K562 (cell line): Measurements from ENCODE around the gene CEACAM7. TPM values are rescaled to one million over a fixed set of nuclear protein-coding genes. Genes with fewer than 3 reads are reported as not detected.

Experiments
- ATAC-seq: fragments of 200-7000 bp; cut with Tn5 transposase; 3 replicates; pipeline ENCODE4 v1.9.1; 2020; ENCODE audit warnings: moderate library complexity
- BruUV-seq: library from RNA; stranded (reverse); fragments of 400-500 nt; replicated peaks from 2 replicates; lab custom pipeline; 2021; lab: Mats Ljungman, UMichigan
- CTCF ChIA-PET: fragments of 300-600 bp; formaldehyde crosslinking; extraction: SDS; loops from one replicate; lab custom pipeline; 2021; ENCODE audit warnings: low intra/inter-chr PET ratio; lab: Yijun Ruan, JAX
- POLR2A ChIA-PET: fragments of 300-600, 350-650 bp; sonication (Branson Sonifier 250); formaldehyde crosslinking; extraction: SDS; loops from one replicate; lab custom pipeline; 2021; ENCODE audit warnings: antibody characterized with exemption, inconsistent platforms; lab: Yijun Ruan, JAX
- DNase-seq, 4 experiments: peaks; one replicate each; pipeline versions ENCODE4 v3.0.0 to v3.0.0-alpha.2; 2011 to 2018; ENCODE audit warnings: low spot score in 3 of 4, mixed read lengths in 3 of 4; ENCODE audit errors: extremely low read depth in 1 of 4
- FAIRE-seq: peaks from 2 replicates; lab custom pipeline; 2011; peaks lifted over from hg19 to GRCh38; lab: Jason Lieb, UNC
- H2AFZ ChIP-seq: 2 replicates; pipeline ENCODE4 v1.6.0; 2011; ENCODE audit warnings: low read depth, low read length, control low read depth, inconsistent platforms
- H3K27ac ChIP-seq: fragments of 200-600 bp; 3 replicates; pipeline ENCODE4 v1.8.0; 2011; ENCODE audit warnings: low read depth, mild to moderate bottlenecking, control low read depth, inconsistent platforms, low read length, moderate library complexity, mixed read lengths; ENCODE audit errors: extremely low read depth
- H3K27me3 ChIP-seq, 2 experiments: fragments of 300-600 bp in 1 of 2; 2 replicates in 1 of 2; 3 replicates in 1 of 2; pipeline versions ENCODE4 v1.6.0 to v1.8.0; 2011; ENCODE audit warnings: inconsistent platforms in 2 of 2, low read length in 2 of 2, mild to moderate bottlenecking in 1 of 2, mixed read lengths in 1 of 2, moderate library complexity in 1 of 2; ENCODE audit not compliant: control insufficient read depth in 2 of 2, insufficient read depth in 2 of 2
- H3K36me3 ChIP-seq: fragments of 300-600 bp; 3 replicates; pipeline ENCODE4 v1.8.0; 2011; ENCODE audit warnings: mild to moderate bottlenecking, low read length, inconsistent platforms; ENCODE audit not compliant: control insufficient read depth, insufficient read depth
- H3K4me1 ChIP-seq, 2 experiments: fragments of 200-600 bp in 1 of 2; replicated peaks in 1 of 2; 2 replicates in 1 of 2; 3 replicates in 1 of 2; pipeline versions ENCODE4 v1.5.1 to v1.8.0; 2011; ENCODE audit warnings: inconsistent platforms in 2 of 2, low read length in 2 of 2, mild to moderate bottlenecking in 1 of 2, mixed read lengths in 1 of 2, moderate library complexity in 1 of 2; ENCODE audit not compliant: control insufficient read depth in 2 of 2, insufficient read depth in 2 of 2
- H3K4me2 ChIP-seq: 2 replicates; pipeline ENCODE4 v1.6.1; 2011; ENCODE audit warnings: low read length, control low read depth, inconsistent platforms, mixed read lengths; ENCODE audit not compliant: insufficient read depth
- H3K4me3 ChIP-seq: fragments of 200-600 bp; sonication (generic), shearing (Covaris generic); 2 replicates; pipeline ENCODE4 v1.5.1; 2016; ENCODE audit warnings: control low read depth, inconsistent platforms
- H3K79me2 ChIP-seq: fragments of 200-600 bp; 3 replicates; pipeline ENCODE4 v1.8.0; 2011; ENCODE audit warnings: low read length, inconsistent platforms; ENCODE audit not compliant: control insufficient read depth, insufficient read depth
- H3K9ac ChIP-seq, 2 experiments: 2 replicates each; pipeline versions ENCODE4 v1.6.0 to v1.6.1; 2011; ENCODE audit warnings: low read depth in 2 of 2, low read length in 2 of 2, control low read depth in 1 of 2, inconsistent platforms in 1 of 2, mild to moderate bottlenecking in 1 of 2, mixed read lengths in 1 of 2; ENCODE audit not compliant: insufficient read depth in 1 of 2
- H3K9me1 ChIP-seq: one replicate; pipeline ENCODE4 v1.6.0; 2011; ENCODE audit warnings: inconsistent platforms, mild to moderate bottlenecking, low read length, moderate library complexity; ENCODE audit not compliant: control insufficient read depth, insufficient read depth
- H3K9me3 ChIP-seq: replicated peaks from 2 replicates; pipeline ENCODE4 v1.5.1; 2011; ENCODE audit warnings: low read depth, low read length, inconsistent platforms; ENCODE audit not compliant: control insufficient read depth, insufficient read depth
- H4K20me1 ChIP-seq: replicated peaks from 2 replicates; pipeline ENCODE4 v1.6.1; 2011; ENCODE audit warnings: low read length, inconsistent platforms, mixed read lengths; ENCODE audit not compliant: control insufficient read depth, insufficient read depth
- COPS2 ChIP-seq: fragments of 450-650 bp; conservative IDR thresholded peaks from 2 replicates; pipeline ENCODE4 v1.6.1; 2016; ENCODE audit warnings: mild to moderate bottlenecking, moderate library complexity
- ETS1 ChIP-seq: conservative IDR thresholded peaks from 2 replicates; pipeline ENCODE4 v1.6.1; 2011; ENCODE audit warnings: low read depth, mild to moderate bottlenecking, low read length; ENCODE audit not compliant: control insufficient read depth
- KDM5B ChIP-seq: fragments of 200-600 bp; sonication (generic); IDR thresholded peaks from 2 replicates; pipeline ENCODE4 v1.6.1; 2012; ENCODE audit warnings: low read depth, mild to moderate bottlenecking, moderate library complexity, low read length, control low read depth, inconsistent platforms; ENCODE audit not compliant: insufficient replicate concordance
- NFXL1 ChIP-seq: fragments of 450-650 bp; formaldehyde crosslinking; IDR thresholded peaks from 2 replicates; pipeline ENCODE4 v1.4.0; 2021; ENCODE audit warnings: mild to moderate bottlenecking
- NR2C2 ChIP-seq, 2 experiments: fragments of 200-800 bp in 1 of 2; sonication (Bioruptor generic) in 1 of 2; sonication (generic) in 1 of 2; formaldehyde crosslinking in 1 of 2; IDR thresholded peaks; 2 replicates each; pipeline versions ENCODE4 v1.6.1 to v1.8.0; 2016 to 2022; ENCODE audit warnings: mild to moderate bottlenecking in 1 of 2, missing compliant biosample characterization in 1 of 2, missing genetic modification characterization in 1 of 2, missing genetic modification reagents in 1 of 2
- PCBP2 ChIP-seq: fragments of 200-400 bp; formaldehyde crosslinking; IDR thresholded peaks from 2 replicates; pipeline ENCODE4 v1.6.1; 2018; ENCODE audit warnings: low read length, low read depth, mild to moderate bottlenecking, moderate library complexity; ENCODE audit not compliant: poor library complexity, severe bottlenecking
- POLR2G ChIP-seq: fragments of 200-400 bp; formaldehyde crosslinking; IDR thresholded peaks from 2 replicates; pipeline ENCODE4 v1.6.1; 2017; ENCODE audit warnings: low read depth, mild to moderate bottlenecking, antibody characterized with exemption, low read length, moderate library complexity
- POLR3G ChIP-seq: IDR thresholded peaks from 2 replicates; pipeline ENCODE4 v1.6.1; 2011; ENCODE audit not compliant: insufficient read length, insufficient replicate concordance; ENCODE audit errors: extremely low read depth
- RBM25 ChIP-seq: fragments of 200-400 bp; formaldehyde crosslinking; IDR thresholded peaks from 2 replicates; pipeline ENCODE4 v1.6.1; 2018; ENCODE audit warnings: low read length, low read depth, moderate library complexity; ENCODE audit not compliant: severe bottlenecking
- ZC3H4 ChIP-seq: sonication (generic); formaldehyde crosslinking; IDR thresholded peaks from 2 replicates; pipeline ENCODE4 v1.9.0; 2021; ENCODE audit warnings: missing genetic modification reagents, borderline replicate concordance
- ZKSCAN8 ChIP-seq: fragments of 200-800 bp; sonication (Bioruptor generic); IDR thresholded peaks from 2 replicates; pipeline ENCODE4 v1.6.1; 2016; ENCODE audit warnings: missing genetic modification characterization, missing compliant biosample characterization
- ZNF217 ChIP-seq: sonication (generic); formaldehyde crosslinking; IDR thresholded peaks from 2 replicates; pipeline ENCODE4 v1.8.0; 2022; ENCODE audit warnings: mild to moderate bottlenecking, missing genetic modification reagents
- ZNF263 ChIP-seq: sonication (generic); formaldehyde crosslinking; IDR thresholded peaks from 2 replicates; pipeline ENCODE4 v1.8.0; 2022; ENCODE audit warnings: mild to moderate bottlenecking, missing genetic modification reagents, borderline replicate concordance
- ZSCAN29 ChIP-seq: fragments of 450-650 bp; IDR thresholded peaks from 2 replicates; pipeline ENCODE4 v1.6.1; 2017
- WGBS: fragments of 100-300 bp; shearing (Covaris generic); methylation state at CpG from one replicate; pipeline ENCODE4 v1.1.6; 2016; ENCODE audit warnings: low coverage, mixed read lengths; ENCODE audit not compliant: insufficient coverage; ENCODE audit errors: missing lambda C conversion rate; 5-methylcytosine and 5-hydroxymethylcytosine counted together
- in situ Hi-C: fragments of 300-500 bp; cut with MboI; formaldehyde crosslinking; loops from 4 replicates; pipeline ENCODE4 v1.15.0; 2018; ENCODE audit warnings: inconsistent platforms, mixed read lengths
- intact Hi-C: fragments of 100-400 bp; cut with micrococcal nuclease; formaldehyde crosslinking; loops from 2 replicates; pipeline ENCODE4 v1.14.2; 2022
- polyA plus RNA-seq, 8 experiments: library from polyadenylated mRNA; depleted of rRNA in 4 of 8; stranded (reverse) in 5 of 8; unstranded in 3 of 8; fragments of >200 nt; fragmentation: Nextera tagmentation in 2 of 8; fragmentation: Illumina TruSeq in 1 of 8; extraction: Ambion mirVana in 2 of 8; extraction: Trizol in 1 of 8; gene quantifications; 2 replicates each; pipeline versions ENCODE4 v1.2.1 to v1.2.3, GENCODE V29; 2011 to 2014; ENCODE audit warnings: inconsistent platforms in 1 of 8, missing spikeins in 1 of 8
- total RNA-seq, 7 experiments: library from RNA; depleted of rRNA in 6 of 7; stranded (reverse); fragments of >200 nt in 6 of 7; fragmentation: Illumina TruSeq in 2 of 7; extraction: Trizol in 2 of 7; gene quantifications; 2 replicates each; pipeline versions ENCODE4 v1.2.1 to v1.2.3, GENCODE V29; 2011 to 2021; ENCODE audit warnings: low replicate concordance in 1 of 7
- TF ChIP-seq, protein P1 (sequence below): fragments of 250-450 bp; sonication (Bioruptor Pico); IDR thresholded peaks from 2 replicates; pipeline ENCODE4 v1.8.0; 2021; ENCODE audit warnings: borderline replicate concordance, mild to moderate bottlenecking, moderate library complexity; ENCODE audit not compliant: poor library complexity, severe bottlenecking

Gene CEACAM7
- total and polyA plus RNA-seq, 9 of the 15 experiments (the other 6 are each of a cell fraction or from before 2014, with no cell fraction given), result not detected

DNA sequence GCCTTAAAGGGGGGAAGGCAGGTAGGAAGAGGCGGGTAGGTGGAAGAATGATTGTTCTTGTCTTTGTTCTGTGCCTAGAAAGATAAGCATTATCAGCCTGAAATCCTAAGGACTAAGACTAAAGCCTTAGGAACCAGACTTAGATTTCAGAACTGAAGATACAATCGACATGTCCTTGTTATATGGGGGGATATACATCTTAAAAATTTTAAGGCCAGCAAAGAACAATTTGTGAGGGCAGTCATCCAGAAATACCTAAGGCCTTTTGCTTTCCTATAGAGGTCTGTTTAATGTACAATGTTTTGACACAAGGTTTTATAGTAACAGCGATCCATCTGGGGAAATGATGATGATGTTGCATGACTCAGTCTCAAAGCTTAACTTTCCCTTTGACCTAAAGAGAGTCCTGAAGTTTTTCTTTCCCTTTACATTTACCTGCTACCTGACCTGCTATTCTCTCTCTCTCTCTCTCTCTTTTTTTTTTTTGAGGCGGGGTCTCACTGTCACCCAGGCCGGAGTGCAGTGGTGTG, 47.1 kb upstream of the CEACAM7 start (continued):
- no peak for TF ChIP-seq NR2C2 (CRISPR knock-in tag; IDR thresholded peaks at IDR 0.05)
- TF ChIP-seq NR2C2 (tag; IDR thresholded peaks at IDR 0.05), result no peak
- TF ChIP-seq ZSCAN29, result no peak
- no peak for TF ChIP-seq NFXL1 (CRISPR knock-in tag)
- no peak for TF ChIP-seq POLR2G
- TF ChIP-seq, protein P1, sequence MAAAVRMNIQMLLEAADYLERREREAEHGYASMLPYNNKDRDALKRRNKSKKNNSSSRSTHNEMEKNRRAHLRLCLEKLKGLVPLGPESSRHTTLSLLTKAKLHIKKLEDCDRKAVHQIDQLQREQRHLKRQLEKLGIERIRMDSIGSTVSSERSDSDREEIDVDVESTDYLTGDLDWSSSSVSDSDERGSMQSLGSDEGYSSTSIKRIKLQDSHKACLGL (CRISPR knock-in tag), result no peak
- TF ChIP-seq RBM25, result no peak

GRCh38 chr19:41734585-41734984, 46.5 kb upstream of the CEACAM7 start:
- FAIRE-seq (no peak), ATAC-seq (no peak), DNase-seq (no peak)
- peaks cover 6 to 8% of the 10 kb centered on the region in 2 experiments; a peak in 2 of 5 replicates for H3K27me3 ChIP-seq
- no peak overlapping the region for H3K4me3 ChIP-seq
- no TSS peak for BruUV-seq
- H3K9me3 ChIP-seq, result no peaks in the 10 kb centered on the region
- no peaks in the 10 kb centered on the region for H3K9me1 ChIP-seq
- intact Hi-C loops, result no loop called here
- 0% methylated on average over 3 of the region's 3 CpGs for WGBS
- H4K20me1 ChIP-seq, result no peaks in the 10 kb centered on the region
- H3K36me3 ChIP-seq, result no peaks in the 10 kb centered on the region
- H3K79me2 ChIP-seq, result no peaks in the 10 kb centered on the region
- H2AFZ ChIP-seq, result no peak overlapping the region
- no peak overlapping the region for H3K9ac ChIP-seq
- no peak overlapping the region for H3K27ac ChIP-seq
- ChIA-PET CTCF (no interaction called here), POLR2A (interaction anchor here (0.6 kb wide), 1 partner anchor 35 kb away, joined by 3 read pairs; no protein-coding TSS in a partner anchor)
- no peaks in the 10 kb centered on the region for H3K4me1 ChIP-seq
- no peak overlapping the region for H3K4me2 ChIP-seq
- in situ Hi-C loops, result no loop called here
- TF ChIP-seq COPS2, result no peak
- TF ChIP-seq PCBP2, result no peak
- no peak for TF ChIP-seq KDM5B
- no peak for TF ChIP-seq ZNF217 (CRISPR knock-in tag)
- TF ChIP-seq ZNF263 (CRISPR knock-in tag), result no peak
- TF ChIP-seq ETS1, result no peak
- TF ChIP-seq ZKSCAN8 (CRISPR knock-in tag), result no peak
- TF ChIP-seq ZC3H4 (CRISPR knock-in tag), result no peak
- TF ChIP-seq POLR3G, result no peak
